AG04450 (cell line): ENCODE results near the gene PKNOX2. TPM values are rescaled to one million over a fixed set of nuclear protein-coding genes. Genes with fewer than 3 reads are reported as not detected.

Experiments
- CTCF ChIA-PET: fragments of 300-600, 350-600 bp; formaldehyde crosslinking; extraction: SDS; loops from one replicate; lab custom pipeline; 2022; ENCODE audit warnings: antibody characterized with exemption, inconsistent platforms; lab: Charles Lee
- POLR2A ChIA-PET: fragments of 350-600 bp; formaldehyde crosslinking; extraction: SDS; loops from one replicate; lab custom pipeline; 2021; ENCODE audit warnings: antibody characterized with exemption, inconsistent platforms; lab: Yijun Ruan, JAX
- DNase-seq: peaks from one replicate; pipeline ENCODE4 v3.0.0-alpha.2; 2011; ENCODE audit warnings: low read depth, low spot score
- H3K27ac ChIP-seq: one replicate; pipeline ENCODE4 v1.5.1; 2012; ENCODE audit warnings: low read depth, low read length, control low read depth
- H3K27me3 ChIP-seq: one replicate; pipeline ENCODE4 v1.6.0; 2012; ENCODE audit warnings: low read length; ENCODE audit not compliant: control insufficient read depth, insufficient read depth
- H3K4me3 ChIP-seq: 2 replicates; pipeline ENCODE4 v1.5.1; 2011; ENCODE audit warnings: mild to moderate bottlenecking, low read depth, low read length, control low read depth
- H3K9me3 ChIP-seq: 2 replicates; pipeline ENCODE4 v1.5.1; 2012; ENCODE audit warnings: low read length; ENCODE audit not compliant: control insufficient read depth, insufficient read depth
- polyA plus RNA-seq: library from polyadenylated mRNA; depleted of rRNA; stranded (reverse); fragments of >200 nt; gene quantifications from 2 replicates; pipeline ENCODE4 v1.2.3, GENCODE V29; 2011
- TF ChIP-seq, protein P1 (sequence below): IDR thresholded peaks from 2 replicates; pipeline ENCODE4 v1.5.1; 2011; ENCODE audit warnings: low read depth, low read length, control low read depth, inconsistent platforms

The PKNOX2 gene
- polyA plus RNA-seq, 1 experiment: 3.0 TPM

DNA sequence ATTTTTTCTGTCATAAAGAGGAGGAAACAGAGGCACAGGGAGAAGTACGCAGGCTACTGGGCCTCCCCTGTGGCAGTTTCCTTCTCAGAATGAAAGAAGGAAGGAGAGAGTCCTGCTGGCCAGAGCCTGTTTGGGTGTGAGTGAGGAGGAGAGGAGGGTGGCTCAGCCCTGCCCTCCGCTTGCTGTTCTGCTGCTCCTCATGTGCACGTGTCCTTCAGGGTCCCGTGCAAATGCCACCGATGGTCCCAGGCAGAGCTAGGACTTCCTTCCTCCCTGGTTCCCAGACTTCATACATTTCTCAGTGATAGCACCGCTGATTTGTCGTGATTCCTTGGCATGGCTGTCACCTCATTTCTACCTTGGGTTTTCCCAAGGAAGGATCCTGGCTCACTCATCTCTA lies 88.7 kb downstream of the PKNOX2 start:
- ChIA-PET CTCF (no interaction called here), POLR2A (no interaction called here)

DNA sequence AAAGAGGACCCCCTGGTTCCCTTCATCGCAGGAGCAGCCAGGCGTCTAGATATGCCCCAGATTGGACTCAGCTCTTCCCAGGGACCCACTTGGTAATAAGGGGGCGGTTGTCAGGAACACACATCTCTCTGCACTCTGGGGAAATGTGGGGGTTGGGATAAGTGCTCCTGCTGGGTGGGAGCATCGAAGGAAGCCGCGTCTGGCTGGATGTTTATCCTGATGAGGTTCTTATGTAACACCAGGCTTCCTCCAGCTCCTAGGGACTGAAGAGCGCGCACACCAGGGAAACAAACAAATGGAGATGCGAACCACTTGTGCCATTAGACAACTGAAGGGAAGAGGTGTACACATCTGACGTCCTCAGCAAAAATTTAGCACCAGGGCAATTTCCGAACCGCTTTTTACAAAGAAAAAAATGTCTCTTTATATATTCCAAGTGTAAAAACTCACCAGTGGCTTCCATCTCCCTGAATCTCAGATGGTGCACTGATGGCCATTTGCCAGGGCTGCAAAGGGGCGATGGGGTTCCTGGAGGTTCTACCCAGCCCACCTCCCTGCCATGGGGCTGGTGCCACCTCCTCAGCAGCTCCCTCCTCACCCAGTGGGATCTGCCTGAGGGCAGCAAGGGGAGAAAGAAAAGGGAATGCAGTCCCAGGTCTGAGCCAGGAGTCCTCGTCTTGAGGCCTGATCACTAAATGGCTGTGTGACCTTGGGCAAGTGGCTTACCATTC lies 89.4 kb downstream of the PKNOX2 start:
- ChIA-PET CTCF (no interaction called here), POLR2A (no interaction called here)
- Histone ChIP-seq H3K4me3 (no peak overlapping the region), H3K27ac (peak overlapping the region; percentile 2), H3K27me3 (no peaks in the 10 kb centered on the region), H3K9me3 (no peaks in the 10 kb centered on the region)
- DNase-seq: no peak
- TF ChIP-seq, protein P1, sequence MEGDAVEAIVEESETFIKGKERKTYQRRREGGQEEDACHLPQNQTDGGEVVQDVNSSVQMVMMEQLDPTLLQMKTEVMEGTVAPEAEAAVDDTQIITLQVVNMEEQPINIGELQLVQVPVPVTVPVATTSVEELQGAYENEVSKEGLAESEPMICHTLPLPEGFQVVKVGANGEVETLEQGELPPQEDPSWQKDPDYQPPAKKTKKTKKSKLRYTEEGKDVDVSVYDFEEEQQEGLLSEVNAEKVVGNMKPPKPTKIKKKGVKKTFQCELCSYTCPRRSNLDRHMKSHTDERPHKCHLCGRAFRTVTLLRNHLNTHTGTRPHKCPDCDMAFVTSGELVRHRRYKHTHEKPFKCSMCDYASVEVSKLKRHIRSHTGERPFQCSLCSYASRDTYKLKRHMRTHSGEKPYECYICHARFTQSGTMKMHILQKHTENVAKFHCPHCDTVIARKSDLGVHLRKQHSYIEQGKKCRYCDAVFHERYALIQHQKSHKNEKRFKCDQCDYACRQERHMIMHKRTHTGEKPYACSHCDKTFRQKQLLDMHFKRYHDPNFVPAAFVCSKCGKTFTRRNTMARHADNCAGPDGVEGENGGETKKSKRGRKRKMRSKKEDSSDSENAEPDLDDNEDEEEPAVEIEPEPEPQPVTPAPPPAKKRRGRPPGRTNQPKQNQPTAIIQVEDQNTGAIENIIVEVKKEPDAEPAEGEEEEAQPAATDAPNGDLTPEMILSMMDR: no peak

More for the DNA sequence above, 88.7 kb downstream of the PKNOX2 start:
- Histone ChIP-seq H3K27ac (no peak overlapping the region), H3K4me3 (no peak overlapping the region), H3K27me3 (no peaks in the 10 kb centered on the region), H3K9me3 (no peaks in the 10 kb centered on the region)
- DNase-seq: no peak
- TF ChIP-seq, protein P1: no peak

GRCh38 chr11:125256541-125257189 lies 92.1 kb downstream of the PKNOX2 start:
- CTCF ChIA-PET: interaction anchor here (1.0 to 2.4 kb wide), 5 partner anchors 83 to 195 kb away, joined by 3 to 7 read pairs (median 5); no protein-coding TSS in a partner anchor
- TF ChIP-seq, protein P1: no peak
- no peaks in the 10 kb centered on the region for H3K9me3 ChIP-seq
- H3K4me3 ChIP-seq: no peak overlapping the region
- H3K27ac ChIP-seq: peak overlapping the region; percentile 21
- DNase-seq: no peak
- H3K27me3 ChIP-seq: no peaks in the 10 kb centered on the region
- POLR2A ChIA-PET: no interaction called here

DNA sequence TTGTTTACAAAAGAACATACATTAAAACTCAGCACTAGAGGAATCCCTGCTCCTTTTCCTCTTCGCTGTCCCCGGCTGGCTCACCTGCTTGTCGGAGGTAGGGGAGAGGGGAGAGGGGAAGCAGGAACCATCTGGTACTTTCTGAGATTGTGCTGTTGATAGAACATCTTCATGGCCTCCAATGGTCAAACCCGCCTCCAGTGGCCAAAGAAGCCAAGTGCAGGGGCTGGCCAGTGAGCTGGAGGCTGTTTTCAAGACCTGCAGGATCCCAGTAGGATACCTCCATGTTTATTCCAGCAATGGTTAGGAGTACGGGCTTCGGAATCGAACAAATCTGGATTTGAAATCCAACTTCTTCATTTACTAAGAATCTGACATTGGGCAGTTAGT lies 92.6 kb downstream of the PKNOX2 start:
- H3K27ac ChIP-seq: no peak overlapping the region
- DNase-seq: no peak
- POLR2A ChIA-PET: no interaction called here
- H3K27me3 ChIP-seq: no peaks in the 10 kb centered on the region
- TF ChIP-seq, protein P1: peak; percentile 59
- no peak overlapping the region for H3K4me3 ChIP-seq
- H3K9me3 ChIP-seq: no peaks in the 10 kb centered on the region
- CTCF ChIA-PET: interaction anchor here (0.9 to 2.4 kb wide), 4 partner anchors 84 to 196 kb away, joined by 3 to 7 read pairs (median 4); no protein-coding TSS in a partner anchor

- H3K4me3 ChIP-seq: no peak overlapping the region
- no peaks in the 10 kb centered on the region for H3K9me3 ChIP-seq
- POLR2A ChIA-PET: no interaction called here
- TF ChIP-seq, protein P1: no peak
- CTCF ChIA-PET: interaction anchor here (0.9 to 2.4 kb wide), 4 partner anchors 84 to 197 kb away, joined by 3 to 7 read pairs (median 4); no protein-coding TSS in a partner anchor
- no peak for DNase-seq
- no peak overlapping the region for H3K27ac ChIP-seq
- no peaks in the 10 kb centered on the region for H3K27me3 ChIP-seq
Observed at GRCh38 chr11:125257751-125258150, 93.2 kb downstream of the PKNOX2 start.
